HCT116 (cell line): ENCODE data around the gene SLC15A3.

Source experiments
- EGR1 ChIP-seq: IDR thresholded peaks from 2 replicates; pipeline ENCODE4 v1.6.1; 2012; ENCODE audit warnings: low read depth
- EZH2 ChIP-seq: fragments of 200-600 bp; sonication (generic); IDR thresholded peaks from 2 replicates; pipeline ENCODE4 v1.6.1; 2017; ENCODE audit warnings: antibody characterized with exemption, mixed run types
- JUND ChIP-seq: IDR thresholded peaks from 2 replicates; pipeline ENCODE4 v1.6.1; 2012
- POLR2A ChIP-seq: IDR thresholded peaks from 2 replicates; pipeline ENCODE4 v1.7.0; 2011; ENCODE audit warnings: borderline replicate concordance; ENCODE audit not compliant: insufficient read depth, insufficient read length; ENCODE audit errors: extremely low read depth
- POLR2AphosphoS5 ChIP-seq: IDR thresholded peaks from 2 replicates; pipeline ENCODE4 v1.6.1; 2011; ENCODE audit warnings: mild to moderate bottlenecking, low read depth, low read length, moderate library complexity
- RAD21 ChIP-seq: IDR thresholded peaks from 2 replicates; pipeline ENCODE4 v1.6.1; 2012; ENCODE audit warnings: low read depth, mild to moderate bottlenecking
- REST ChIP-seq: IDR thresholded peaks from 2 replicates; pipeline ENCODE4 v1.6.1; 2012; ENCODE audit warnings: low read depth
- SP1 ChIP-seq: IDR thresholded peaks from 2 replicates; pipeline ENCODE4 v1.6.1; 2012; ENCODE audit warnings: low read depth
- TCF7L2 ChIP-seq: IDR thresholded peaks from 2 replicates; pipeline ENCODE4 v1.7.0; 2011; ENCODE audit warnings: borderline replicate concordance, inconsistent platforms; ENCODE audit not compliant: insufficient read depth, insufficient read length; ENCODE audit errors: extremely low read depth
- ZFX ChIP-seq: fragments of 450-650 bp; IDR thresholded peaks from 2 replicates; pipeline ENCODE4 v1.6.1; 2017
- TF ChIP-seq, protein P1 (sequence below), 3 experiments: fragments of 200-600 bp in 1 of 3; sonication (generic) in 1 of 3; IDR thresholded peaks in 2 of 3; conservative IDR thresholded peaks in 1 of 3; 2 replicates each; pipeline ENCODE4 v1.5.1; 2012 to 2017; ENCODE audit warnings: low read depth in 2 of 3, low read length in 2 of 3, antibody characterized with exemption in 1 of 3, borderline replicate concordance in 1 of 3, control low read depth in 1 of 3, mild to moderate bottlenecking in 1 of 3, mixed read lengths in 1 of 3, mixed run types in 1 of 3, moderate library complexity in 1 of 3; ENCODE audit not compliant: insufficient read depth in 1 of 3

DNA sequence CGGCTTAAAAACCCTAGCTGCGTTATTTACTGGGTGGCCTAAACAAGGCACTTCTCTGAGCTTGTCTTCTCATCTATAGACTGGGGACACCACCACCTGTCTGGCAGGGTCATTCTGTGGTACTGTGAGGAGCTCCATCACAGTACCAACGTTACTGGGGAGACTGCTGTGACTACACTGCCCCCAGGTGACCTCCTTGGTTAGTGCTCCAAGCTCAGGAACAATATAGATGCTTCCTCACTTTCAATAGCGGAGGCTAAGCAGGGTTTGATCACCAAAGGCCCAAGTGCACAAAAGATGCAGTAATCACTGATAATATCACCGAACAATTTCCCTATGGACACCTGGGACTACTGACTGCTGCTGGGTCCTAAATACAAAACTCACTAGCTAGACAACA, 64.4 kb downstream of the SLC15A3 start:
- TF ChIP-seq, protein P1, sequence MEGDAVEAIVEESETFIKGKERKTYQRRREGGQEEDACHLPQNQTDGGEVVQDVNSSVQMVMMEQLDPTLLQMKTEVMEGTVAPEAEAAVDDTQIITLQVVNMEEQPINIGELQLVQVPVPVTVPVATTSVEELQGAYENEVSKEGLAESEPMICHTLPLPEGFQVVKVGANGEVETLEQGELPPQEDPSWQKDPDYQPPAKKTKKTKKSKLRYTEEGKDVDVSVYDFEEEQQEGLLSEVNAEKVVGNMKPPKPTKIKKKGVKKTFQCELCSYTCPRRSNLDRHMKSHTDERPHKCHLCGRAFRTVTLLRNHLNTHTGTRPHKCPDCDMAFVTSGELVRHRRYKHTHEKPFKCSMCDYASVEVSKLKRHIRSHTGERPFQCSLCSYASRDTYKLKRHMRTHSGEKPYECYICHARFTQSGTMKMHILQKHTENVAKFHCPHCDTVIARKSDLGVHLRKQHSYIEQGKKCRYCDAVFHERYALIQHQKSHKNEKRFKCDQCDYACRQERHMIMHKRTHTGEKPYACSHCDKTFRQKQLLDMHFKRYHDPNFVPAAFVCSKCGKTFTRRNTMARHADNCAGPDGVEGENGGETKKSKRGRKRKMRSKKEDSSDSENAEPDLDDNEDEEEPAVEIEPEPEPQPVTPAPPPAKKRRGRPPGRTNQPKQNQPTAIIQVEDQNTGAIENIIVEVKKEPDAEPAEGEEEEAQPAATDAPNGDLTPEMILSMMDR (IDR thresholded peaks at IDR 0.05 in 2 of 3, conservative IDR thresholded peaks at IDR 0.05 in 1 of 3; ENCODE audit: borderline replicate concordance in 1 of 3, insufficient read depth in 1 of 3, low read depth in 2 of 3, low read length in 2 of 3), result peak; percentile 61; a peak in 5 of 6 replicates
- TF ChIP-seq EZH2, result no peak
- no peak for TF ChIP-seq POLR2A
- TF ChIP-seq REST, result no peak
- TF ChIP-seq EGR1, result no peak
- no peak for TF ChIP-seq POLR2AphosphoS5
- TF ChIP-seq ZFX, result no peak
- no peak for TF ChIP-seq TCF7L2
- TF ChIP-seq JUND, result no peak
- no peak for TF ChIP-seq SP1
- TF ChIP-seq RAD21, result peak; percentile 78
